ENCODE measurements around the gene MYCBP2. TPM values are rescaled to one million over a fixed set of nuclear protein-coding genes. Genes with fewer than 3 reads are reported as not detected.

The MYCBP2 gene, protein sequence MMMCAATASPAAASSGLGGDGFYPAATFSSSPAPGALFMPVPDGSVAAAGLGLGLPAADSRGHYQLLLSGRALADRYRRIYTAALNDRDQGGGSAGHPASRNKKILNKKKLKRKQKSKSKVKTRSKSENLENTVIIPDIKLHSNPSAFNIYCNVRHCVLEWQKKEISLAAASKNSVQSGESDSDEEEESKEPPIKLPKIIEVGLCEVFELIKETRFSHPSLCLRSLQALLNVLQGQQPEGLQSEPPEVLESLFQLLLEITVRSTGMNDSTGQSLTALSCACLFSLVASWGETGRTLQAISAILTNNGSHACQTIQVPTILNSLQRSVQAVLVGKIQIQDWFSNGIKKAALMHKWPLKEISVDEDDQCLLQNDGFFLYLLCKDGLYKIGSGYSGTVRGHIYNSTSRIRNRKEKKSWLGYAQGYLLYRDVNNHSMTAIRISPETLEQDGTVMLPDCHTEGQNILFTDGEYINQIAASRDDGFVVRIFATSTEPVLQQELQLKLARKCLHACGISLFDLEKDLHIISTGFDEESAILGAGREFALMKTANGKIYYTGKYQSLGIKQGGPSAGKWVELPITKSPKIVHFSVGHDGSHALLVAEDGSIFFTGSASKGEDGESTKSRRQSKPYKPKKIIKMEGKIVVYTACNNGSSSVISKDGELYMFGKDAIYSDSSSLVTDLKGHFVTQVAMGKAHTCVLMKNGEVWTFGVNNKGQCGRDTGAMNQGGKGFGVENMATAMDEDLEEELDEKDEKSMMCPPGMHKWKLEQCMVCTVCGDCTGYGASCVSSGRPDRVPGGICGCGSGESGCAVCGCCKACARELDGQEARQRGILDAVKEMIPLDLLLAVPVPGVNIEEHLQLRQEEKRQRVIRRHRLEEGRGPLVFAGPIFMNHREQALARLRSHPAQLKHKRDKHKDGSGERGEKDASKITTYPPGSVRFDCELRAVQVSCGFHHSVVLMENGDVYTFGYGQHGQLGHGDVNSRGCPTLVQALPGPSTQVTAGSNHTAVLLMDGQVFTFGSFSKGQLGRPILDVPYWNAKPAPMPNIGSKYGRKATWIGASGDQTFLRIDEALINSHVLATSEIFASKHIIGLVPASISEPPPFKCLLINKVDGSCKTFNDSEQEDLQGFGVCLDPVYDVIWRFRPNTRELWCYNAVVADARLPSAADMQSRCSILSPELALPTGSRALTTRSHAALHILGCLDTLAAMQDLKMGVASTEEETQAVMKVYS (N-terminal part only)
- total RNA-seq: 84.7 and 90.8 TPM in 2 replicates
- long read RNA-seq, partial matches to known transcripts: 26 of 49 reads
- long read RNA-seq, other reads (novel, unspliced or antisense): 22 of 49 reads

- no peaks in the 10 kb centered on the region for H3K9me3 Mint-ChIP-seq (ENCODE audit: unreplicated experiment)
- peak; percentile 99 for DNase-seq (ENCODE audit: extremely low spot score, unreplicated experiment)
- no peaks in the 10 kb centered on the region for H3K36me3 Mint-ChIP-seq (ENCODE audit: unreplicated experiment)
- peak within 1 kb of the TSS; percentile 96 for H3K4me3 Mint-ChIP-seq (ENCODE audit: unreplicated experiment)
- H3K27me3 Mint-ChIP-seq (ENCODE audit: unreplicated experiment): no peaks in the 10 kb centered on the region
- no peak for TF ChIP-seq CTCF (IDR thresholded peaks at IDR 0.05)
- H3K4me1 Mint-ChIP-seq (ENCODE audit: unreplicated experiment): peaks cover 54% of the 10 kb centered on the region
- H3K27ac Mint-ChIP-seq (ENCODE audit: unreplicated experiment): peak within 1 kb of the TSS; percentile 90
These were observed at the start of gene MYCBP2 for GRCh38 chr13:77326905-77327604. Gene MYCBP2, minus strand, starts transcription at chr13:77327094. Its CDS starts 319 bp downstream, at chr13:77326775.

DNA sequence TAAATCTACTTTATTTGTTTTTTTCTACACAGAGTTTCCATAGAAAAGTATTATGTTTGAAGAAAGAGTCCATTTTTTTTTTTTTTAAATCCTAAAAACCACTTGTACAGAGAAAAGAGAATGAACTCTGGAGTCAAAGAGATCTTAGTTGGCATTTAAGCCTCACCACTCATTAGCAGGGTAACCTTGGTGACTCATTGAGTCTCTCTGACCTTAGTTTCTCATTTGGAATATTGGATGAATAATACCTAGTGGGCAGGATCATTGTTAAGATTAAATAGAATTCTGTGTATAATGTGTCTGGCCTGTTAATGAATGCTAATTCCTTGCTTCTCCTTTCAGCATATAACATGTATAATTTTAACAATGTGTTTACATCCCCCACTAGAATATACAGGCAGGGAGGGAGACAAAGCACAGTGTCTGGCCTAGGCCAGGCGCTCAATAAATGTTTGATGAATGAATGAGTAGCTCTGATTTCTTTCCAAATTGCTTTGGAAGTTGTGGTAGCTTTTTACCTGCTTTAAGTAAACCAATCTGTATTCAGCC lies 48.7 kb upstream of the MYCBP2 start:
- Mint-ChIP-seq H3K27ac (ENCODE audit: unreplicated experiment) (no peak overlapping the region), H3K4me3 (ENCODE audit: unreplicated experiment) (no peak overlapping the region), H3K36me3 (ENCODE audit: unreplicated experiment) (no peaks in the 10 kb centered on the region), H3K9me3 (ENCODE audit: unreplicated experiment) (no peaks in the 10 kb centered on the region), H3K27me3 (ENCODE audit: unreplicated experiment) (no peaks in the 10 kb centered on the region), H3K4me1 (ENCODE audit: unreplicated experiment) (no peaks in the 10 kb centered on the region)
- no peak for TF ChIP-seq CTCF (IDR thresholded peaks at IDR 0.05)
- DNase-seq (ENCODE audit: extremely low spot score, unreplicated experiment): no peak

DNA sequence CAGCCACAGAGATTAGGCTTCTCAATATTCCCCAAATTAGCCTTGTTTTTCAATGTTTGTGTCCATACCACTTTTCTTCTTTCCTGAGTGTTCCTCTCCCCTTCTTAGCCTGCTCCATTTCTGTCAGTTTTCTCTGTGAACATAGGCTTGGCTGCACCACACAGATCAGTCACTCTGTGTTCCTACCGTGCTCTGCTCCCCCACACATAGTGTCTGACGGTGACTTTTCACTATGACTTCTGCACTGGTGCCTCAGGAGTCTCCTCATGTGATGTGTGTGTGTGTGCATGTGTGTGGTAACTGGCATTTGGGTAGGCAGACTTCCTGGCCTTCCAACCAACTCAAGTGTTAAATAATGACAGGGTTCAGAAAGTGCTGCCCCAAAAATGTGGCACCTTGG lies 47.9 kb upstream of the MYCBP2 start:
- H3K4me3 Mint-ChIP-seq (ENCODE audit: unreplicated experiment): no peak overlapping the region
- H3K9me3 Mint-ChIP-seq (ENCODE audit: unreplicated experiment): no peaks in the 10 kb centered on the region
- no peak for TF ChIP-seq CTCF (IDR thresholded peaks at IDR 0.05)
- no peaks in the 10 kb centered on the region for H3K36me3 Mint-ChIP-seq (ENCODE audit: unreplicated experiment)
- DNase-seq (ENCODE audit: extremely low spot score, unreplicated experiment): no peak
- H3K27ac Mint-ChIP-seq (ENCODE audit: unreplicated experiment): no peak overlapping the region
- no peaks in the 10 kb centered on the region for H3K4me1 Mint-ChIP-seq (ENCODE audit: unreplicated experiment)
- peaks cover 7% of the 10 kb centered on the region for H3K27me3 Mint-ChIP-seq (ENCODE audit: unreplicated experiment)

- H3K36me3 Mint-ChIP-seq (ENCODE audit: unreplicated experiment): no peaks in the 10 kb centered on the region
These were observed 47.4 kb upstream of the MYCBP2 start for GRCh38 chr13:77374339-77374738.

More at GRCh38 chr13:77374339-77374738, 47.4 kb upstream of the MYCBP2 start:
- H3K4me3 Mint-ChIP-seq (ENCODE audit: unreplicated experiment): no peak overlapping the region
- no peak for TF ChIP-seq CTCF (IDR thresholded peaks at IDR 0.05)
- no peaks in the 10 kb centered on the region for H3K4me1 Mint-ChIP-seq (ENCODE audit: unreplicated experiment)
- H3K9me3 Mint-ChIP-seq (ENCODE audit: unreplicated experiment): no peaks in the 10 kb centered on the region
- no peak overlapping the region for H3K27ac Mint-ChIP-seq (ENCODE audit: unreplicated experiment)
- DNase-seq (ENCODE audit: extremely low spot score, unreplicated experiment): no peak
- H3K27me3 Mint-ChIP-seq (ENCODE audit: unreplicated experiment): peaks cover 11% of the 10 kb centered on the region
